Esophagus muscularis mucosa (tissue), 4 donors: Measurements from ENCODE around the gene QPCTL. TPM values are rescaled to one million over a fixed set of nuclear protein-coding genes. Genes with fewer than 3 reads are reported as not detected.

Source experiments
- DNase-seq: peaks from one replicate; pipeline ENCODE4 v3.0.0-alpha.2; 2017; ENCODE audit errors: extremely low spot score
- H3K27ac ChIP-seq, 4 donors: fragments of 200-600 bp; sonication (generic); replicated peaks in 1 of 4; 1 replicate in 3 of 4; 2 replicates in 1 of 4; pipeline ENCODE4 v1.5.1; 2016 to 2019; ENCODE audit warnings: mild to moderate bottlenecking in 1 of 4
- H3K27me3 ChIP-seq, 4 donors: fragments of 200-600 bp; sonication (generic); one replicate each; pipeline versions ENCODE4 v1.5.1 to v1.6.0; 2016 to 2019
- H3K36me3 ChIP-seq, 4 donors: fragments of 200-600 bp; sonication (generic); one replicate each; pipeline ENCODE4 v1.5.1; 2016 to 2019
- H3K4me1 ChIP-seq, 4 donors: fragments of 200-600 bp; sonication (generic); one replicate each; pipeline ENCODE4 v1.5.1; 2016 to 2019
- H3K4me3 ChIP-seq, 4 donors: fragments of 200-600 bp; sonication (generic); 1 replicate in 2 of 4; 2 replicates in 2 of 4; pipeline ENCODE4 v1.5.1; 2016 to 2019; ENCODE audit warnings: mild to moderate bottlenecking in 4 of 4, moderate library complexity in 1 of 4
- H3K9me3 ChIP-seq, 4 donors: fragments of 200-600 bp; sonication (generic); 1 replicate in 3 of 4; 2 replicates in 1 of 4; pipeline ENCODE4 v1.5.1; 2016 to 2019
- EP300 ChIP-seq: sonication (generic); formaldehyde crosslinking; IDR thresholded peaks from one replicate; pipeline ENCODE4 v1.6.1; 2017; ENCODE audit warnings: antibody characterized with exemption
- POLR2A ChIP-seq: fragments of 450-650 bp; IDR thresholded peaks from one replicate; pipeline ENCODE4 v1.6.1; 2017; ENCODE audit warnings: antibody characterized with exemption, moderate library complexity, mild to moderate bottlenecking, low read depth
- POLR2AphosphoS5 ChIP-seq, 2 donors: sonication (generic); formaldehyde crosslinking; IDR thresholded peaks; one replicate each; pipeline ENCODE4 v1.6.1; 2017; ENCODE audit warnings: antibody characterized with exemption in 2 of 2
- WGBS: methylation state at CpG from one replicate; pipeline ENCODE4 v1.1.5; 2018; 5-methylcytosine and 5-hydroxymethylcytosine counted together
- intact Hi-C: fragments of 100-400 bp; cut with DNase I; formaldehyde crosslinking; loops from one replicate; pipeline ENCODE4 v1.15.1; 2023
- total RNA-seq, 4 donors: library from RNA; depleted of rRNA; stranded (reverse); fragments of >200 nt; gene quantifications; one replicate each; pipeline versions ENCODE4 v1.1.0 to v1.2.1, GENCODE V29; 2016
- TF ChIP-seq, protein P1 (sequence below), 3 experiments: fragments of 200-600 bp in 2 of 3; fragments of 450-650 bp in 1 of 3; sonication (generic) in 2 of 3; IDR thresholded peaks; one replicate each; pipeline ENCODE4 v1.5.1; 2017 to 2019; ENCODE audit warnings: antibody characterized with exemption in 3 of 3, mild to moderate bottlenecking in 2 of 3, moderate library complexity in 1 of 3

Gene QPCTL
- total RNA-seq, 4 donors from 2014 or later = 4.6 to 6.8 (median 6.0) TPM

DNA sequence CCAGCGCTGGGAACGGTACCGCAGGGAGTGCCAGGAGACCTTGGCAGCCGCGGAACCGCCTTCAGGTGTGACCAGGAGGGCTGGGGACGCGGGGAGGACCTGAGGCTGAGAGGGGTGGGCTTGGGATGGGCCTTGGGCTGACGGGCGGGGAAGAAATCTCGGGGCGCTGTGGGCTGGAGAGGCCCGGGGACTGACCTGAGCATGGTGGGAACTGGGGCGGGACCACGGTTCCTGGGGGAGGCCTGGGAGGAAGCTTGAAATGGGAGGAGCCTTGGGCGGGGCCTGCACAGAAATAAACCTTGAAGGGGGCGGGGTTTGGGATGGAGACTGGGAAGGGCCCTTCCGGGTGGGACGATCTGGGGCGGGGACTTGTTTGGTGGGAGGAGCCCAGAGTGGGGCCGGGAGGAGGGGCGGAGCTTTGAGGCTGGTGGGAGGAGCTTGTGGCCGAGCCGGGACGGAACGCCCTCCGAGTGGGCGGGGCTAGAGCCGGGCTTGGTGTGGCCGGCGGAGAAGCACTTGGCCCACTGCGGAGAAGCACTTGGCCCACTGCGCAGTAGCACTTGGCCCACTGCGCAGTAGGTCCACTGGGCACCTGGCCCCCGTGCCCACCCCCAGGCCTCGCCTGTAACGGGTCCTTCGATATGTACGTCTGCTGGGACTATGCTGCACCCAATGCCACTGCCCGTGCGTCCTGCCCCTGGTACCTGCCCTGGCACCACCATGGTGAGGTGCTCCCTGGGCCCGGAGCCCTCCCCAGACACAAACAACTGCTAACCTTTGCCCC is 21.6 kb upstream of the QPCTL start:
- H3K27ac ChIP-seq = no peak overlapping the region
- DNase-seq = no peak
- TF ChIP-seq EP300 = no peak
- TF ChIP-seq, protein P1, sequence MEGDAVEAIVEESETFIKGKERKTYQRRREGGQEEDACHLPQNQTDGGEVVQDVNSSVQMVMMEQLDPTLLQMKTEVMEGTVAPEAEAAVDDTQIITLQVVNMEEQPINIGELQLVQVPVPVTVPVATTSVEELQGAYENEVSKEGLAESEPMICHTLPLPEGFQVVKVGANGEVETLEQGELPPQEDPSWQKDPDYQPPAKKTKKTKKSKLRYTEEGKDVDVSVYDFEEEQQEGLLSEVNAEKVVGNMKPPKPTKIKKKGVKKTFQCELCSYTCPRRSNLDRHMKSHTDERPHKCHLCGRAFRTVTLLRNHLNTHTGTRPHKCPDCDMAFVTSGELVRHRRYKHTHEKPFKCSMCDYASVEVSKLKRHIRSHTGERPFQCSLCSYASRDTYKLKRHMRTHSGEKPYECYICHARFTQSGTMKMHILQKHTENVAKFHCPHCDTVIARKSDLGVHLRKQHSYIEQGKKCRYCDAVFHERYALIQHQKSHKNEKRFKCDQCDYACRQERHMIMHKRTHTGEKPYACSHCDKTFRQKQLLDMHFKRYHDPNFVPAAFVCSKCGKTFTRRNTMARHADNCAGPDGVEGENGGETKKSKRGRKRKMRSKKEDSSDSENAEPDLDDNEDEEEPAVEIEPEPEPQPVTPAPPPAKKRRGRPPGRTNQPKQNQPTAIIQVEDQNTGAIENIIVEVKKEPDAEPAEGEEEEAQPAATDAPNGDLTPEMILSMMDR (IDR thresholded peaks at IDR 0.05) = no peak
- no peak for TF ChIP-seq POLR2A
- no peak for TF ChIP-seq POLR2AphosphoS5 (IDR thresholded peaks at IDR 0.05)
- no peaks in the 10 kb centered on the region for H3K9me3 ChIP-seq
- intact Hi-C loops = no loop called here
- 13% methylated on average over 24 of the region's 42 CpGs for WGBS
- peak overlapping the region in 2 of 4 donors; percentile 2 to 12 for H3K4me3 ChIP-seq
- peaks cover 22 to 40% (median 32%) of the 10 kb centered on the region in 4 donors for H3K4me1 ChIP-seq
- H3K36me3 ChIP-seq = no peaks in the 10 kb centered on the region
- peaks cover 6 to 100% (median 53%) of the 10 kb centered on the region in 4 donors for H3K27me3 ChIP-seq

DNA sequence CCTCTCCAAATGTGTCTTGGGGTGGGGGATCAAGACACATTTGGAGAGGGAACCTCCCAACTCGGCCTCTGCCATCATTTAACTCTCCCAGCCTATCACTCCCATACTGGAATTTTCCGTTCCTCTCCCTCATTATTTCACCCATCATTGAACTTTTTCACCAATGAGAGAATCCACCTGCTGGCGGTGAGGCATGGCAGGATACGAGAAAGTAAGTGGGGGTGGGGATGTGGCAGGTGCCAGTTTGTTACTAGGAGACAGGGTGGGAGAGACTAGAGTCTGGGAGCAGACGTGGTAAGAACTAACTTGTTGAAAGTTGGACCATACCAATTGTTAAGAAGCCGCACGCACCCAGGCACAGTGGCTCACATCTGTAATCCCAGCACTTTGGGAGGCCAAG is 17.5 kb upstream of the QPCTL start:
- no peak overlapping the region for H3K27ac ChIP-seq
- no peak for DNase-seq
- no peaks in the 10 kb centered on the region for H3K9me3 ChIP-seq
- H3K4me1 ChIP-seq = peaks cover 13 to 33% (median 27%) of the 10 kb centered on the region in 4 donors
- H3K27me3 ChIP-seq = peaks cover 12 to 99% (median 54%) of the 10 kb centered on the region in 4 donors
- H3K4me3 ChIP-seq = no peak overlapping the region
- H3K36me3 ChIP-seq = no peaks in the 10 kb centered on the region
- 62% methylated on average over 7 of the region's 7 CpGs for WGBS
- TF ChIP-seq POLR2A = no peak
- TF ChIP-seq, protein P1 (IDR thresholded peaks at IDR 0.05) = no peak
- TF ChIP-seq EP300 = no peak
- no peak for TF ChIP-seq POLR2AphosphoS5 (IDR thresholded peaks at IDR 0.05)
- intact Hi-C loops = no loop called here

DNA sequence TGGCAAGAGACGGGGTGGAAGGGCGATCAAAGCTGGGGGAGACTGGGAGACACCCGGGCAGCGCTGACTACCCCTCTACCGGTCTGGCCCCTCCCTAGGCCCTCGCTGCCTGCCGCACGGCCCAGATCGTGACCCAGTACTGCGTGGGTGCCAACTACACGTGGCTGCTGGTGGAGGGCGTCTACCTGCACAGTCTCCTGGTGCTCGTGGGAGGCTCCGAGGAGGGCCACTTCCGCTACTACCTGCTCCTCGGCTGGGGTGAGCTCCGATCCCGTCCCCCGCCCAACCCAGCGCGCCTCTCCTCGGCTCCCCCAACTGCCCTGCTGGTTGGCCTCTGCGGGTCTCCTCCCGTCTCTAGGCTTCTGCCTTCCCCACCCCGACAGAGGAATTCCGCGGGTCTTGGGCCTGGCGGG is 15.6 kb upstream of the QPCTL start:
- peak overlapping the region; percentile 19 to 37 (median 32) for H3K4me3 ChIP-seq
- no peaks in the 10 kb centered on the region for H3K9me3 ChIP-seq
- no peaks in the 10 kb centered on the region for H3K36me3 ChIP-seq
- H3K27ac ChIP-seq = no peak overlapping the region
- intact Hi-C loops = no loop called here
- peaks cover 20 to 28% (median 27%) of the 10 kb centered on the region in 4 donors for H3K4me1 ChIP-seq
- DNase-seq = no peak
- peaks cover 12 to 85% (median 36%) of the 10 kb centered on the region in 4 donors for H3K27me3 ChIP-seq
- WGBS = 17% methylated on average over 14 of the region's 28 CpGs
- TF ChIP-seq EP300 = no peak
- no peak for TF ChIP-seq POLR2AphosphoS5 (IDR thresholded peaks at IDR 0.05)
- TF ChIP-seq, protein P1 (IDR thresholded peaks at IDR 0.05) = no peak
- no peak for TF ChIP-seq POLR2A

DNA sequence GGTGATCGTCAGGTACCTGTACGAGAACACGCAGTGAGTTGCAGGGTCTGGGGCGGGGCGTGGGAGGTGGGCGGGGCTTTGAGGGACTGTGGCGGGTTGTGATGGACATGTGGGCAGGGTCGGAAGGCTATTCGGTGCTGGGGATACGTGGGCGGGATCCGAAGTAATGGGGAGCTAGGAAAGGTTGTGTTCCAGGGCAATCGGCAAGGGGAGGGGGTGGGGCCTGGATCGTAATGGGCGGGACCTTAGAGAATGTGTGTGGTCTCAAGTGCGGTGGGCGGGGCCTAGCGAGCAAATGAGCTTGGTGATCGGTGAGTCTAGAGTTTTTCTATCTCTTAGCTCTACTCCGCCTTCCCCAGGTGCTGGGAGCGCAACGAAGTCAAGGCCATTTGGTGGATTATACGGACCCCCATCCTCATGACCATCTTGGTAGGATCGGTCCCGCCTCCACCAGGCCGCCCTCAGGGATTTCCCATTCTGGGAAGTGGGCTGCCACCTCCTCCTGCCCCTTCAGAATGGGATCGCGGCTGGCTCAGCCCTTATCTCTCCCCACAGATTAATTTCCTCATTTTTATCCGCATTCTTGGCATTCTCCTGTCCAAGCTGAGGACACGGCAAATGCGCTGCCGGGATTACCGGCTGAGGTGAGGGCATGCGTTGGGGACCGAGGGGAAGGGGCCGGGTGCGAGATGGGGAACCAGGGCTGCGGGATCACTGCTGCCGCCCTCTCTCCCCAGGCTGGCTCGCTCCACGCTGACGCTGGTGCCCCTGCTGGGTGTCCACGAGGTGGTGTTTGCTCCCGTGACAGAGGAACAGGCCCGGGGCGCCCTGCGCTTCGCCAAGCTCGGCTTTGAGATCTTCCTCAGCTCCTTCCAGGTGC is 14.9 kb upstream of the QPCTL start:
- Histone ChIP-seq H3K9me3 (no peaks in the 10 kb centered on the region), H3K27ac (no peak overlapping the region), H3K4me3 (peak overlapping the region; percentile 19 to 37 (median 32)), H3K4me1 (peaks cover 22 to 31% (median 30%) of the 10 kb centered on the region in 4 donors), H3K27me3 (peaks cover 12 to 78% (median 35%) of the 10 kb centered on the region in 4 donors), H3K36me3 (no peaks in the 10 kb centered on the region)
- no peak for DNase-seq
- intact Hi-C loops = no loop called here
- 4% methylated on average over 38 of the region's 49 CpGs for WGBS
- TF ChIP-seq EP300 = no peak
- TF ChIP-seq POLR2AphosphoS5 (IDR thresholded peaks at IDR 0.05) = no peak
- TF ChIP-seq POLR2A = no peak
- TF ChIP-seq, protein P1 (IDR thresholded peaks at IDR 0.05) = no peak
